Epithelial cell of proximal tubule (primary cell): ENCODE results near the gene KIAA1328. TPM values are rescaled to one million over a fixed set of nuclear protein-coding genes. Genes with fewer than 3 reads are reported as not detected.

Source experiments
- DNase-seq: peaks from one replicate; pipeline ENCODE4 v3.0.0-alpha.2; 2011; ENCODE audit warnings: low read depth
- H3K4me3 ChIP-seq: 2 replicates; pipeline ENCODE4 v1.5.1; 2011; ENCODE audit warnings: low read depth, mild to moderate bottlenecking, low read length
- CTCF ChIP-seq: conservative IDR thresholded peaks from 2 replicates; pipeline ENCODE4 v1.5.1; 2012; ENCODE audit warnings: low read depth, mild to moderate bottlenecking, low read length
- total RNA-seq: library from RNA; depleted of rRNA; stranded (reverse); fragments of >200 nt; gene quantifications from 2 replicates; pipeline ENCODE4 v1.2.3, GENCODE V29; 2015

KIAA1328 gene
- total RNA-seq, 1 donor from 2014 or later = 8.2 TPM

- no peak for TF ChIP-seq CTCF
Measured at GRCh38 chr18:37084912-37085311, 256.0 kb downstream of the KIAA1328 start.

GRCh38 chr18:37085362-37085761 is 256.4 kb downstream of the KIAA1328 start:
- H3K4me3 ChIP-seq = no peak overlapping the region
- no peak for DNase-seq
- TF ChIP-seq CTCF = no peak

More at GRCh38 chr18:37084912-37085311, 256.0 kb downstream of the KIAA1328 start:
- no peak overlapping the region for H3K4me3 ChIP-seq
- no peak for DNase-seq

- no peak for TF ChIP-seq CTCF
- no peak for DNase-seq
- H3K4me3 ChIP-seq = no peak overlapping the region
Measured at GRCh38 chr18:37107748-37108522, 279.0 kb downstream of the KIAA1328 start.

- DNase-seq = no peak
- TF ChIP-seq CTCF = no peak
- no peak overlapping the region for H3K4me3 ChIP-seq
Measured at GRCh38 chr18:37122877-37123276, 293.9 kb downstream of the KIAA1328 start.

- DNase-seq = no peak
- TF ChIP-seq CTCF = no peak
- H3K4me3 ChIP-seq = no peak overlapping the region
Measured at GRCh38 chr18:37124516-37124915, 295.6 kb downstream of the KIAA1328 start.

- TF ChIP-seq CTCF = no peak
- H3K4me3 ChIP-seq = no peak overlapping the region
- no peak for DNase-seq
Measured at GRCh38 chr18:37135177-37135576, 306.2 kb downstream of the KIAA1328 start.

GRCh38 chr18:37138456-37138855 is 309.5 kb downstream of the KIAA1328 start:
- TF ChIP-seq CTCF = no peak
- no peak overlapping the region for H3K4me3 ChIP-seq
- DNase-seq = no peak
